ENCODE data around the gene BAHCC1.

Gene BAHCC1

DNA sequence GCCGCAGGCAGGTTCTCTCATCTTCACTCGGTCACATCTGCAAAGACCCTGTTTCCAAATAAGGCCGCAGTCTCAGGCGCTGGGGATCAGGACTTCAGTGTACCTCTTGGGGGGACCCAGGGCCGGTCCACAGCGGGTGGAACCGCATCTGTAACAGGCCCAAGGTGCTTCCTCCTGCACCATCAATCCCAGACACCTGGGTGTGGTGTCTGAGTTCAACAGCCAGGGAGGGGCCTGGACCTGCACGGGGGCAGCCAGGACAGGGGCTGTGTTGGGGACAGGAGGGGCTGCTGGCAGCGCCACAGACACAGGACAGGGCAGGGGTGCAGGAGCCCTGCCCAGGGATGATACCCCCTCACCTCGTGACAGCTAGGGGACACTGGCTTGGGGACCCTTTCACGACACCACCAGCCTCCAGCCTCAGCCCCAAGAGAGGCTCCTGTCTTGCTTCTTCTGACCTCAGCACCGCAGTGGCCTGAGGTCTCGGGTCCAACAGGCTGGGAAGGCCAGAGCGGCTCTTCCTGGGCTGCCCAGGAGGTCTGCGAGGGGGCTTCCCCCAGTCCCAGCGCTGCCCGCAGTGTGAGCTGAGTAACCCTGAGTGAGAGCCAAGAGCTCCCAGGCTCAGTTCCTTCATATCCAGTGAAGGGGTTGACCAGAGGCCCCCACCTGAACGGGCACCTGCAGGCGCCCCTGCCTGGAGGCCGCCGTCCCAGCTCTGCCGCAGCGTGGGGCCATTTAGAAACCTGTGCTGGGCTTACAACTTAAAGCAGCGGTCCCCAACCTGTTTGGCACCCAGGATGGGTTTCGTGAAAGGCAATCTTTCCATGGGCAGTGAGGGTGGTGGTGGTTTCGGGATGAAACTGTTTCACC, 30.7 kb upstream of the BAHCC1 start:
- H3K36me3 ChIP-seq (replicated peaks; ENCODE audit: low read depth, low read length): no peaks in the 10 kb centered on the region
- TF ChIP-seq EZH2phosphoT487 (IDR thresholded peaks at IDR 0.05; ENCODE audit: low read depth) (no peak), CTCF (IDR thresholded peaks at IDR 0.05; ENCODE audit: low read depth, low read length) (no peak)
- H3K79me2 ChIP-seq (ENCODE audit: low read length): no peaks in the 10 kb centered on the region
- H2AFZ ChIP-seq (ENCODE audit: low read depth, low read length): no peak overlapping the region
- no peak overlapping the region for H3K9ac ChIP-seq (ENCODE audit: low read length)
- peaks cover 11% of the 10 kb centered on the region for H3K4me1 ChIP-seq (ENCODE audit: low read length)
- H3K9me3 ChIP-seq (ENCODE audit: insufficient read depth, low read length): no peaks in the 10 kb centered on the region
- H3K27ac ChIP-seq (ENCODE audit: low read length): no peak overlapping the region
- H4K20me1 ChIP-seq (ENCODE audit: insufficient read depth, low read length): no peaks in the 10 kb centered on the region
- H3K4me2 ChIP-seq (ENCODE audit: low read length): no peak overlapping the region
- peaks cover 7% of the 10 kb centered on the region; the same call in 1 of the 2 replicates for H3K27me3 ChIP-seq (ENCODE audit: low read depth, low read length)
- no peak overlapping the region for H3K4me3 ChIP-seq (ENCODE audit: low read length)

- TF ChIP-seq CTCF (IDR thresholded peaks at IDR 0.05; ENCODE audit: low read depth, low read length) (no peak), EZH2phosphoT487 (IDR thresholded peaks at IDR 0.05; ENCODE audit: low read depth) (no peak)
- Histone ChIP-seq H3K4me3 (ENCODE audit: low read length) (no peak overlapping the region), H3K27me3 (ENCODE audit: low read depth, low read length) (peaks cover 7% of the 10 kb centered on the region; the same call in 1 of the 2 replicates), H3K4me1 (ENCODE audit: low read length) (peaks cover 11% of the 10 kb centered on the region), H3K27ac (ENCODE audit: low read length) (no peak overlapping the region), H3K4me2 (ENCODE audit: low read length) (peak overlapping the region; percentile 28), H3K36me3 (replicated peaks; ENCODE audit: low read depth, low read length) (no peaks in the 10 kb centered on the region), H2AFZ (ENCODE audit: low read depth, low read length) (no peak overlapping the region), H3K9ac (ENCODE audit: low read length) (no peak overlapping the region), H3K9me3 (ENCODE audit: insufficient read depth, low read length) (no peaks in the 10 kb centered on the region), H3K79me2 (ENCODE audit: low read length) (no peaks in the 10 kb centered on the region), H4K20me1 (ENCODE audit: insufficient read depth, low read length) (no peaks in the 10 kb centered on the region)
Measured at GRCh38 chr17:81365148-81365600, 30.1 kb upstream of the BAHCC1 start.

DNA sequence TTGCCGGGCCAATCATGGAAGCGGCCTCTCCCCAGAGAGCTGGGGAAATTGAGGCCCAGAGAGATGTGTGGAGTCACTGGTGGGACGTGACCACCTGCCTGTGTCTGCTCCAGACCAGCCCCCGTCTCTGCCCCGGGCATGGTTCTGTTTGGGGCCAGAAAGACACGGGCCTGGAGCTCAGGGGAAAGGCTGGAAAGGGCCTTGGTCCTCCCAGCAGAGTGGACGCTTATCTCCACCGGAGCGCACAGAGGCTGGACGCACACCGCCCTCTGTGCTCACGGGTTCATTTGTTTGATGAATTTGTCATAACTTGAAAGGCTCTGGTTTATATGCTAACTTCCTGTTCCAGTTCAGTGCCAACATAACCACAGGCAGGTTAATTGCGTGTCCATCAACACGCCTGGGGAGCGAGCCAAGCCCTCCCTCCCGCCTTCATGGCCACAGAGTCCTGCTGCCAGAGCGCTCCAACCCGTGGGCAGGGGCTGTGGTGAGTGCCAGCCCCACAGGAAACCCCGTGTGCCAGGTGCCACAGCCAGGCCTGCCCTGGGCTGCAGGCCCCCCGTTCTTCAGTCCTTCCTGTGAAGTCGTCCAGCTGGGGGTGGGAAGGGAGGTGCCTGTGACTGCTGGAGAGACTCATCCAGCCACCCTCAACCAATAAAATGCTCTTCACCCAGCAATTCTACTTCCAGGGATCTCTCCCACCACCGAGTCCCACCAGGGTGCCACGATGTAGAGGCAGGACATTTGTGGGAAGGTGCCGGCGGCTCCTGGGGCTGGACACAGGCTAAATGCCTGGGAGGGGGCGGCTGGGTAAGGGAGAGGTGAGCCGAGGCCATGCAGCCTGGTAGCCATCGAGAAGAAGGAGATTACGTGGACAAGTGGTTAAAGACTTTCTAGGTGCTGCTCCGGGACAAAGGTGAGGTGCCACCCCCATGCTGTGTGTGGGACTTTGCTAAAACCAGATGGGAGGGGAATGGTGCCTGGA, 29.4 kb upstream of the BAHCC1 start:
- 0 out of 2 replicates have a peak overlapping the region, but pooled peaks have one; percentile 27 for H2AFZ ChIP-seq (ENCODE audit: low read depth, low read length)
- peak overlapping the region; percentile 28 for H3K4me2 ChIP-seq (ENCODE audit: low read length)
- no peaks in the 10 kb centered on the region for H4K20me1 ChIP-seq (ENCODE audit: insufficient read depth, low read length)
- no peaks in the 10 kb centered on the region for H3K36me3 ChIP-seq (replicated peaks; ENCODE audit: low read depth, low read length)
- peaks cover 11% of the 10 kb centered on the region for H3K4me1 ChIP-seq (ENCODE audit: low read length)
- no peaks in the 10 kb centered on the region for H3K79me2 ChIP-seq (ENCODE audit: low read length)
- no peak overlapping the region for H3K9ac ChIP-seq (ENCODE audit: low read length)
- no peak for TF ChIP-seq EZH2phosphoT487 (IDR thresholded peaks at IDR 0.05; ENCODE audit: low read depth)
- no peak for TF ChIP-seq CTCF (IDR thresholded peaks at IDR 0.05; ENCODE audit: low read depth, low read length)
- H3K27me3 ChIP-seq (ENCODE audit: low read depth, low read length): peaks cover 7% of the 10 kb centered on the region; the same call in 1 of the 2 replicates
- no peaks in the 10 kb centered on the region for H3K9me3 ChIP-seq (ENCODE audit: insufficient read depth, low read length)
- H3K4me3 ChIP-seq (ENCODE audit: low read length): no peak overlapping the region
- no peak overlapping the region for H3K27ac ChIP-seq (ENCODE audit: low read length)

Measured in OCI-LY3 (cell line).